ENCODE results near the gene CTNNBL1. TPM values are rescaled to one million over a fixed set of nuclear protein-coding genes. Genes with fewer than 3 reads are reported as not detected.

Gene CTNNBL1
- total RNA-seq, 1 experiment from 2014 or later, result 34.1 TPM

DNA sequence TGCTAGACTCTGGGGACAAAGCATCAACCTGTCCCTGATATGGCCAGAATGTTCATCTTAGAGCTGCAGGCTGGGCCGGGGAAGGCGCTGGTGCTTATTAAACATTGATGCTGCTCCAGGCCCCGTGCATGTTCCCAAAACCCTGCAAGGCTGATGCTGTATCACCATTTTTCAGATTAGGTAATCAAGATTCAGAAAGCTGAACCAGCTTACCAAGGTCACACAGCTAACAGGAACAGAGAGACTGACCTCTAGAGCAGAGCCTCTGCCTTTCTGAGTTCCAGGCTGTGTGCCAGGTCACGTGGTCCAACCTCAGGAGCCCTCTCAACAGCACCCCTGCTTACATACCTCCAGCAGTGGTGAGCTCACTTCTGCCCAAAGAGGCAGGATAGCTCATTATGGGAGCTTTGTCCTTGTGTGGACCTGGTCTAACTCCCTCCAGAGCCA is 193.0 kb downstream of the CTNNBL1 start:
- Histone ChIP-seq H3K27me3 (ENCODE audit: control insufficient read depth, insufficient read depth, low read length) (no peaks in the 10 kb centered on the region), H3K36me3 (replicated peaks; ENCODE audit: control insufficient read depth, insufficient read depth, low read length) (no peaks in the 10 kb centered on the region), H3K4me3 (ENCODE audit: insufficient read depth, low read depth, low read length) (no peak overlapping the region)
- no peak for DNase-seq

DNA sequence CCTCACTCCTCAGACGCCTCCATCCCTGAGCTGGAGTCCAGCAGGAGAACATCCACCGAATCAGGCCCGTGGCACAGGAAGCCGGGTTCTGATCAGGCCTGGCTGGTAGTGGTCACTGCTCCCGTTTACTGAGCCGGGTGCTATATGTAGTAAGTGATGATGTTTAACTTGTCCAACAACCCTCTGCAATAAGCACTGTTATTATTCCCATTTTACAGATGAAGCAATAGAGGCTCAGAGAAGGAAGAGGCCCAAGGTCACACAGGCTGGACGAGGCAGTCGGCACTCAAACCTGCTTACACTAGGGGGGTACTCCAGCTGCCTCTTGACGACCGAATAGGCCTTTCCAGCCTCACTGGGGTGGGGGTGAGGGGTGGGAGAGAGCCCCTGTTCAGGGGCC is 194.8 kb downstream of the CTNNBL1 start:
- Histone ChIP-seq H3K4me3 (ENCODE audit: insufficient read depth, low read depth, low read length) (no peak overlapping the region), H3K36me3 (replicated peaks; ENCODE audit: control insufficient read depth, insufficient read depth, low read length) (no peaks in the 10 kb centered on the region), H3K27me3 (ENCODE audit: control insufficient read depth, insufficient read depth, low read length) (no peaks in the 10 kb centered on the region)
- no peak for DNase-seq

DNA sequence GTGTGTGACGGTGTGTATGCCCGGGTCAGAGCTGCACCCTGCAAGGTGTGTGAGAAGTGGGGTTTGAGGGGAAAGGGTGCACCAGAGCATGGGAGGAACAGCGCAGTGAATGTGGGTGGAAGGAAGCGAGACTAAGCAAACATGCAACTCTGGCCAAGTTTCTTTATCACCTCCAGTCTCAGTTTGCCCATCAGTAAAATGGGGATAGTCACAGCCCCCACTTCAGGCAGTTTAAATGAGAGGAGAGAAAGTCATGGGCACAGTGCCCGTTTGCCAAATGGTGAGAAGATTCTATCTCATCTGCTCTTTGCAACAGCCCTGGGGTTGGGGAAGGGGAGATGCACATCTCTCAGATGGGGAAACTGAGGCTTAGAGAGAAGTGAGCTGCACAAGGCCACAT is 196.3 kb downstream of the CTNNBL1 start:
- no peak overlapping the region for H3K4me3 ChIP-seq (ENCODE audit: insufficient read depth, low read depth, low read length)
- DNase-seq, result no peak
- no peaks in the 10 kb centered on the region for H3K36me3 ChIP-seq (replicated peaks; ENCODE audit: control insufficient read depth, insufficient read depth, low read length)
- no peaks in the 10 kb centered on the region for H3K27me3 ChIP-seq (ENCODE audit: control insufficient read depth, insufficient read depth, low read length)

DNA sequence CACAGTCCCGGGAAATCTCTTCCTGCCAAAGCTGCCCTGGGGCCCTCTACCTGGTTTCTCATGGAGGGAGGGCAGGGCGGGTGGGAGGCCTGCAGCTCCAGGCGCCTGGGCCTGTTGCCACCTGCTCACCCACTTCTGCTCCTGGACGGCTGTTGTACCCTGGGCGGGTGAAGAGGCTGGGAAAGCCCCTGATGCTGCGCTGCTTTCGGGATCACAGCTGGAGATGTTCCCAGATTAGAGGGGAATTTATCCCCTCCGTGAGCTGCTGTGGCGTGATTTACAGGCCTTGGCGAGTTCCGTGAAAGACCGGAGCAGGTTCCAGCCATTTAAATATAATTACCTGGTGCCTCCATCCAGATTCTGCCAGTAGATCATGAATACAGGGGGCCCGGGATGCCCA is 196.8 kb downstream of the CTNNBL1 start:
- Histone ChIP-seq H3K27me3 (ENCODE audit: control insufficient read depth, insufficient read depth, low read length) (no peaks in the 10 kb centered on the region), H3K4me3 (ENCODE audit: insufficient read depth, low read depth, low read length) (no peak overlapping the region), H3K36me3 (replicated peaks; ENCODE audit: control insufficient read depth, insufficient read depth, low read length) (no peaks in the 10 kb centered on the region)
- peak; percentile 66 for DNase-seq

DNA sequence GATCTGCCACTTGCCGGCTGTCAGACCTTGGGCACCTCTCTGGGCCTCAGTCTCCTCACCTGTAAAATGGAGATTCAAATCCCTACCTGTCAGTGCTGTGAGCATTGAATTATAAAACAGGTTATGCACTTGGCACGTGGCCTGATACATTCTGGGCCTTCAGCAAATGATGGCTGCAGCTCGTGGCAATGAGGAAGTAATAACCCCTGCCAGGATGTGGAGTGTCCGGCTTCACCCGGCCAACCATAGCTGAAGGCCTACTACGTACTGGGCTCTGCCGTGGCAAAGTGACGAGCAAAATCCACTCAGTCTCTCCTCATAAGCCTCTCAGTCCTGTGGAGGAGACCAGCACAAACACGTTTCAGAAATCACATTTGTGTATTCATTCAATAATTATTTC is 198.2 kb downstream of the CTNNBL1 start:
- H3K27me3 ChIP-seq (ENCODE audit: control insufficient read depth, insufficient read depth, low read length), result no peaks in the 10 kb centered on the region
- no peaks in the 10 kb centered on the region for H3K36me3 ChIP-seq (replicated peaks; ENCODE audit: control insufficient read depth, insufficient read depth, low read length)
- H3K4me3 ChIP-seq (ENCODE audit: insufficient read depth, low read depth, low read length), result no peak overlapping the region
- DNase-seq, result no peak

DNA sequence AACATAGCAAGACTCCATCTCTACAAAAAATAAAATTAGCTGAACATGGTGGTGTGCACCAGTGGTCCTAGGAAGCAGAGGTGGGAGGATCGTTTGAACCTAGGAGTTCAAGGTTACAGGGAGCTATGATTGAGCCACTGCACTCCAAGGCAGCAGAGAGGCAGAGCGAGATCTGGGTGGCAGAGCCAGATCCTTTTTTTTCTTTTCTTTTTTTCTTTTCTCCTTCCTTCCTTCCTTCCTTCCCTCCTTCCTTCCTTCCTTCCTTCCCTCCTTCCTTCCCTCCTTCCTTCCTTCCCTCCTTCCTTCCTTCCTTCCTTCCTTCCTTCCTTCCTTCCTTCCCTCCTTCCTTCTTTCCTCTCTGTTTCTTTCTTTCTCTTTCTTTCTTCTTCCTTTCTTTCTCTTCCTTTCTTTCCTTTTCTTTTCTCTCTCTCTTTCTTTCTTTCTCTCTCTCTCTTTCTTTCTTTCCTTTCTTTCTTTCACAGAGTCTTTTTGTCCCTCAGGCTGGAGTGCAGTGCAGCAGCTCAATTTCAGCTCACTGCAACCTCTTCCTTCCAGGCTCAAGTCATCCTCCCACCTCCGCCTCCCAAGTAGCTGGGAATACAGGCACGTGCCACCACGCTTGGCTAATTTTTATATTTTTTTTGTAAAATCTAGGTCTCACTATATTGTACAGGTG is 199.9 kb downstream of the CTNNBL1 start:
- no peaks in the 10 kb centered on the region for H3K36me3 ChIP-seq (replicated peaks; ENCODE audit: control insufficient read depth, insufficient read depth, low read length)
- H3K4me3 ChIP-seq (ENCODE audit: insufficient read depth, low read depth, low read length), result no peak overlapping the region
- no peaks in the 10 kb centered on the region for H3K27me3 ChIP-seq (ENCODE audit: control insufficient read depth, insufficient read depth, low read length)
- no peak for DNase-seq

DNA sequence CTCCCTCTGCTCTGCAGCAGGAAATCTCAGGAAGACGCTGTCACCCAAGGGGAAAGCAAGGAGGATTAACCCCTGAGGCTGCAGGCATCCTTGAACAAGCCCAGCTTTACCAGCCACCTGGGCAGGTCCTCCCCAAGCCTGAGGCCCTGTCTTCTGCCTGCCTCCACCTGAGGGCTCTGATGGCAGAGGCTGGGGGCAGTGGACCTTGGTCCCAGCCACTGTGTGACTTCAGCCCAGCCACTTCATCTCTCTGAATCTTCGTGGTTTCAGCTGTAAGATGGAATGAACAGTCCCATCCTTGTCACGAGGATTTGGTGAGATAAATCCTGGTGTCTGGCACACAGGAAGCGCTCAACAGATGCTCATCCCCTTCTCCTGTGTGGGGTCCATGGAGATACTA is 200.6 kb downstream of the CTNNBL1 start:
- H3K36me3 ChIP-seq (replicated peaks; ENCODE audit: control insufficient read depth, insufficient read depth, low read length), result no peaks in the 10 kb centered on the region
- H3K4me3 ChIP-seq (ENCODE audit: insufficient read depth, low read depth, low read length), result no peak overlapping the region
- no peak for DNase-seq
- H3K27me3 ChIP-seq (ENCODE audit: control insufficient read depth, insufficient read depth, low read length), result no peaks in the 10 kb centered on the region

DNA sequence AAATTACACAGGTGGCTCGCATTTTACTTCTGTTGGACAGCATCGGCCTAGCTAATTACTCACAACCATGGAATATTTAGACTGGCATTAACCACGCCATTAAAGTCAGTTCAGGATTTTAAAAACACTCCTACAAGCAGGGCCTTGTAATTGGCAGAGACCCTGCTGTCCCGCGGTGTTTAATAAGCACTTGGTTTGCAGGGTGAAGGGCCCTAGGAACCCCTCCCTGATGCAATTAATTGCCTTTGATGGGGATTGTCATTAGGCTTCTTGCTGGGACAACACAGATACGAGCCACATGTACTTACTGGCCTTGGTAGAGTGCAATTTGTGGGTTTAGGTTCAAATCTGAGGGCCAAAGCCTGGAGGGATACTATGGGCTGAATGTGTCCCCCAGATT is 201.3 kb downstream of the CTNNBL1 start:
- DNase-seq, result no peak
- Histone ChIP-seq H3K36me3 (replicated peaks; ENCODE audit: control insufficient read depth, insufficient read depth, low read length) (no peaks in the 10 kb centered on the region), H3K4me3 (ENCODE audit: insufficient read depth, low read depth, low read length) (no peak overlapping the region), H3K27me3 (ENCODE audit: control insufficient read depth, insufficient read depth, low read length) (no peaks in the 10 kb centered on the region)

DNA sequence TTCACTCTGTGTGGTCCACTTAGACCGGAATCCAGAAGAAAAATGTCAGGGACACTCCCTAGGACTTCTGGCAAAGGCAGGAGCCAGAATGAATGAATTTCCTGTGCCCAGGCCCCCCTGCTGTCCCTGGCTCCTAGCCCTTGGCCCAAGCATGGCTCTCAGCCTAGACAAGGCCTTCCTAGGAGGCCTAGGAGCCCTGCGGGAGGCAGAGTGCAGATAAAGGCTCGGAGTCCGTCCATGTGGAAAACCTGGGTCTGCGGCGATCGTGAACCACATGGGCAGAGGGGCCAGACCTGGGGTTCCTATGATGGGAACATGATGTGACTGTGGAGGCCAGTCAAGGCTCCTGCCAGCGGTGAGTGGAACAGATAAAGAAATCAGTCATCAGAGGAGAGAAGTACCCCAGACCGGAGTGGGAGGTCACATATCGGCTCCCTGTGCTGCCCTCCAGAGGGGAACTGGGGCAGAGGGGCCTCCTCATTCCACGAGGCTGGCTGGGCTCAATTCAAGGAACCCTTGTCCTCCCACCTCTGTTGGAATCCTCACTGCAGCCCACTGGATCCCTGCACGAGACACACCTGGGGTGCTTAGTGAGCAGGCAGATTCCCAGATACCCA is 203.2 kb downstream of the CTNNBL1 start:
- H3K4me3 ChIP-seq (ENCODE audit: insufficient read depth, low read depth, low read length), result no peak overlapping the region
- peak; percentile 87 for DNase-seq
- H3K36me3 ChIP-seq (replicated peaks; ENCODE audit: control insufficient read depth, insufficient read depth, low read length), result no peaks in the 10 kb centered on the region

DNA sequence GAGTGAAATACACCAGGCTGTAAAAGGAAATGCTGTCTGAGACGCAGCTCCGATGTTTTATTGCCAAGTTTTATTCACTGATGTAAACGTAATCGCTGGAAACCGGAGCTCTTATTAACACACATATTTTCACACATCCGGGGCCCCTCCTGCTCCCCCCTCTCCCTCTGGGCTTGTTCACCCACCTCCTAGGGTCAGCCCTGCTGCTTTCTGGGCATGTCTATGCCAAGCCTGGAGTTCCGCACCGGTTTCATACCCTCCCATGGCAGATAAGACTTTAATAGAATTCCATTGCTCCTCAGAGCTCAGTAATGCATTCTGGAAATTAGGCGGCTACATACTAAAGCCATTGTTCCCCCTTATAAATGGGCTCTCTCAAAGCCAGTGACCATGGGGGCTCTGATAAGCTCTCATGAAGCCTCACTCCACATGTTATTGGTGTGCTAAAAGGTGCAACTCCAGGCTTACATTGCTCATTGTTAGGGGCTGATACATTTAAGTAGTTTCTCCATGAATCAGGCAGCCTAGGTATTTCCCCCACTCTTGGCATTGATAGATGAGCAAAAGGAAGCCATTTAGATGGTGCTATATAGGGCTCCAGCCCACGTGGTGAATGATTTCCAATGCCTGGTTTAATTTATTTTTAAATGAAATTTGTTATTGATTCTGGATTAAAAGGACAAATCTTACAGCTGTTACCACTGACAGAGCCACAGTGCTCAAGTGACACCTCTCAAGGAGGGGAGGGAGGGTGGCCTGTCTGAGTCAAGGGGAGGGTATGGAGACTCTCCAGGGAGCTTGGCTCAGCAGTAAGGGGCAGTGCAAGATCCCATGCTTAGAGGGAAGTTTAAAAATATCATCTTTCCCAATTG is 204.6 kb downstream of the CTNNBL1 start:
- no peak for DNase-seq

More for the DNA sequence above, 203.2 kb downstream of the CTNNBL1 start:
- no peaks in the 10 kb centered on the region for H3K27me3 ChIP-seq (ENCODE audit: control insufficient read depth, insufficient read depth, low read length)

DNA sequence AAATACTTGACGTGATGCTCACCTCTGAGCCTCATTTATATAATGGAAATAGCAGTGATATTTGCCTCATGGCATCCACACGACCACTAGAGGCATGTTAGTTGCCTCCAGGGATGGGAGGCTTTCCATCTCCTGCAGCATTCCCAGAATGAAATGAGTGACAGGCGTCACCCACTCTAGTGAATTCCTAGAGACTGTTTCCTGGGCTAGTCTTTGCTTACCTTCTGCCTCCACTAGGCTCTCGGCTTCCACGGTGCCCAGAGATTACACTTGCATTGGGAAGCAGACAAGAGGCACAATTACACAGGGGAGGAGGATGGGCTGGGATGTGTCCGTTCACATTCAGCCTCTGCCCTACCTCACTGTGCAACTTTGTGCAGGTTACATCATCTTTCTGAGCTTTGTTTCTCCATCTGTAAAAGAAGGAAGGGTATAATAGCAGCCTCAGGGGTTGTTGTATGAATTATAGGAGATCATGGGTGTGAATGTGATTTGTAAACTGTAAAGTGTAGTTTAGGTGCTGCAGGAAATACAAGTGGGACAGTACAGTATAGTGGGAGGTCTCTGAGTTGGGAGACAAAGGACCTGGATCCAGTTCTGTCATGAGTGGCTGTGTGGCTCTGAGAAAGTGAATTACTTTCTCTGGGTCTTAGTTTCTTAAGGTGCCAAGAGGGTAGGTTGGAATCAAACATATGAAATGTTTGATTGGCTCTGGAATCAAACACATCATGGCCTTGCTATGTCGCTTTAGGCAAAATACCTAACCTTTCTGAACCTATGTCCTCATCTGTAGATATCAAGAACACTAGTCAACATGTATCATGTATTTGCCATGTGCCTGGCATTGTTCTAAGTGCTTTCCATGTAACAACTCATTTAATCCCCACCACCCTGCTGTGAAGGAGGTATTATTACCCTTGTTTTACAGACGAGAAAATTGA is 205.5 kb downstream of the CTNNBL1 start:
- no peaks in the 10 kb centered on the region for H3K36me3 ChIP-seq (replicated peaks; ENCODE audit: control insufficient read depth, insufficient read depth, low read length)
- no peak for DNase-seq

More for the DNA sequence above, 204.6 kb downstream of the CTNNBL1 start:
- no peak overlapping the region for H3K4me3 ChIP-seq (ENCODE audit: insufficient read depth, low read depth, low read length)
- peaks cover 8% of the 10 kb centered on the region for H3K27me3 ChIP-seq (ENCODE audit: control insufficient read depth, insufficient read depth, low read length)
- H3K36me3 ChIP-seq (replicated peaks; ENCODE audit: control insufficient read depth, insufficient read depth, low read length), result no peaks in the 10 kb centered on the region

DNA sequence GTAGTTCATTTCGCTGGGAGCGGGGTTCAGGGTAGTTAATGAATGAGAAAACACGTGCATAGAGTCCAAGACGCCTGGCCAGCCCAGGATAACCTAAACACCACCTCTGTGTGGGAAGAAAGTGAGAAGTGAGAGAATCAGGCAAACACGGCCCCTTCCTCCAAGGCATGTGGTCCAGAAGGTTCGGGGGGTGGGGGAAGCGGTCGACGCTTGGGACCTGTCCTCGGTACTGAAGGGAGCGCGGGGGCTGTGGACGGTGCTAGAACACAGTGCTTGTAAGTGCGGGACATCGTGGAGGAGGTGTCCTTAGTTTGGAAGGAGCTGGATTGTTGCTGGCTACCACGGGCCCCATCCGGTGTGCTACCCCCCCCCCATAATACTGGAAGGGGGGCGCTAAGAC is 207.4 kb downstream of the CTNNBL1 start:
- peak; percentile 87 for DNase-seq
- peaks cover 11% of the 10 kb centered on the region for H3K27me3 ChIP-seq (ENCODE audit: control insufficient read depth, insufficient read depth, low read length)

More for the DNA sequence above, 205.5 kb downstream of the CTNNBL1 start:
- Histone ChIP-seq H3K4me3 (ENCODE audit: insufficient read depth, low read depth, low read length) (no peak overlapping the region), H3K27me3 (ENCODE audit: control insufficient read depth, insufficient read depth, low read length) (peaks cover 11% of the 10 kb centered on the region)

DNA sequence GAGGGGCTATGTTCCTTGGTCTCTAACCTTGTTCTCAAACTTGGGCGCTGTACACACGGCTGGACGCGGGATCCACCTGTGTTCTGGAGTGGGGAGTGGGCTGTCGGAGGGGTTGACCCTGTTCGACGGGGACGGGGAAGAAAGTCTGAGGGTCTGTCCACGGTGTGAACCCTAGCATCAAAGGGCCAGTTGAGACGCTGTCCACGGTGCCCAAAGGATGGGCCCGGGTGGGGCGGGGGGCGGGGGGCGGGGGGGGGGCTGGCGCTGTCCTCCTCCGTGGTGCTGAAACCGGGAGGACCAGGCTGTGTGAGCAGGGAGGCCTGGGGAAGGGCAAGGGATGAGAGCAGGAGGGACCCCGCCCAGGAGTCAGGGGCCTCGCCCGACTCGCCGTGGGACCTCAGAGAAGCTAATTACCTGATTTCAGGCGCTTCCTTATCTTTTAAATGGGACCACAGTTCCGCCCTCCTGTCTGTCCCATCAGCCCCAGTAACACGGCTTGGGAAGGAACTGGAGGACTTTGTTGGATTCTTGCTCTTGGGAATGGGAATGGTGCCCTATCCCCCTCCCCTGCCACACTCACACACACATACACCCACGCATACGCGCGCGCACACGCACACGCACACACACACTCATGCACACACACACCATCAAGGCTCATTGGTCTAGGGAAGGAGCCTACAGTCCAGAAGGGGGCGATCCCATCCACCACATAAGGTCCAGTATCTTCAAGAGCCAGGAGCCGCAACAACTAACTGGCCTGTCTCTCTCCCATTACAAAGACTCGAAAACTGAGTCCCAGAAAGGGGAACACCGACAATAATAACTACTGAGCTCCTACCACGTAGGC is 208.0 kb downstream of the CTNNBL1 start:
- DNase-seq, result peak; percentile 94
- Histone ChIP-seq H3K27me3 (ENCODE audit: control insufficient read depth, insufficient read depth, low read length) (peaks cover 11% of the 10 kb centered on the region), H3K4me3 (ENCODE audit: insufficient read depth, low read depth, low read length) (no peak overlapping the region), H3K36me3 (replicated peaks; ENCODE audit: control insufficient read depth, insufficient read depth, low read length) (no peaks in the 10 kb centered on the region)

More for the DNA sequence above, 207.4 kb downstream of the CTNNBL1 start:
- H3K36me3 ChIP-seq (replicated peaks; ENCODE audit: control insufficient read depth, insufficient read depth, low read length), result no peaks in the 10 kb centered on the region
- no peak overlapping the region for H3K4me3 ChIP-seq (ENCODE audit: insufficient read depth, low read depth, low read length)
